ENCODE measurements around the gene KIF11.
"Not testable (repeated sequence)": the region's sequence is repeated elsewhere in the genome, so short reads cannot be mapped to it uniquely, and the experiment has no call there.

Gene KIF11

GRCh38 chr10:92627845-92628480 is 35.0 kb downstream of the KIF11 start:
- no peak overlapping the region for H3K4me3 ChIP-seq
- DNase-seq (ENCODE audit: low spot score), result no peak
- TF ChIP-seq CTCF (IDR thresholded peaks at IDR 0.05), result no peak
- no peak overlapping the region for H3K27ac ChIP-seq

GRCh38 chr10:92629945-92630344 is 37.0 kb downstream of the KIF11 start:
- no peak for TF ChIP-seq CTCF (IDR thresholded peaks at IDR 0.05)
- no peak overlapping the region for H3K4me3 ChIP-seq
- H3K27ac ChIP-seq, result no peak overlapping the region
- no peak for DNase-seq (ENCODE audit: low spot score)

- TF ChIP-seq CTCF (IDR thresholded peaks at IDR 0.05), result no peak
- DNase-seq (ENCODE audit: low spot score), result no peak
- H3K4me3 ChIP-seq, result no peak overlapping the region
Observed at GRCh38 chr10:92638037-92638436, 45.1 kb downstream of the KIF11 start.

GRCh38 chr10:92640107-92640506 is 47.2 kb downstream of the KIF11 start:
- H3K27ac ChIP-seq, result no peak overlapping the region
- H3K4me3 ChIP-seq, result no peak overlapping the region
- no peak for TF ChIP-seq CTCF (IDR thresholded peaks at IDR 0.05)
- DNase-seq (ENCODE audit: low spot score), result no peak

More at GRCh38 chr10:92638037-92638436, 45.1 kb downstream of the KIF11 start:
- H3K27ac ChIP-seq, result no peak overlapping the region

- H3K27ac ChIP-seq, result no peak overlapping the region
- DNase-seq (ENCODE audit: low spot score), result no peak
- H3K4me3 ChIP-seq, result no peak overlapping the region
- no peak for TF ChIP-seq CTCF (IDR thresholded peaks at IDR 0.05)
Observed at GRCh38 chr10:92641492-92641891, 48.6 kb downstream of the KIF11 start.

GRCh38 chr10:92644921-92645320 is 52.0 kb downstream of the KIF11 start:
- H3K27ac ChIP-seq, result no peak overlapping the region
- no peak for DNase-seq (ENCODE audit: low spot score)

GRCh38 chr10:92650864-92651263 is 57.9 kb downstream of the KIF11 start:
- DNase-seq (ENCODE audit: low spot score); H3K4me3 ChIP-seq; H3K27ac ChIP-seq: not testable (repeated sequence)

More at GRCh38 chr10:92644921-92645320, 52.0 kb downstream of the KIF11 start:
- H3K4me3 ChIP-seq, result no peak overlapping the region
- TF ChIP-seq CTCF (IDR thresholded peaks at IDR 0.05), result no peak
